ENCODE results near the gene FOS.
"Not testable (repeated sequence)": the region's sequence is repeated elsewhere in the genome, so short reads cannot be mapped to it uniquely, and the experiment has no call there.

Gene FOS

GRCh38 chr14:75277815-75278421 is 710 bp upstream of the FOS start:
- DNase-seq: peak; percentile 28

DNA sequence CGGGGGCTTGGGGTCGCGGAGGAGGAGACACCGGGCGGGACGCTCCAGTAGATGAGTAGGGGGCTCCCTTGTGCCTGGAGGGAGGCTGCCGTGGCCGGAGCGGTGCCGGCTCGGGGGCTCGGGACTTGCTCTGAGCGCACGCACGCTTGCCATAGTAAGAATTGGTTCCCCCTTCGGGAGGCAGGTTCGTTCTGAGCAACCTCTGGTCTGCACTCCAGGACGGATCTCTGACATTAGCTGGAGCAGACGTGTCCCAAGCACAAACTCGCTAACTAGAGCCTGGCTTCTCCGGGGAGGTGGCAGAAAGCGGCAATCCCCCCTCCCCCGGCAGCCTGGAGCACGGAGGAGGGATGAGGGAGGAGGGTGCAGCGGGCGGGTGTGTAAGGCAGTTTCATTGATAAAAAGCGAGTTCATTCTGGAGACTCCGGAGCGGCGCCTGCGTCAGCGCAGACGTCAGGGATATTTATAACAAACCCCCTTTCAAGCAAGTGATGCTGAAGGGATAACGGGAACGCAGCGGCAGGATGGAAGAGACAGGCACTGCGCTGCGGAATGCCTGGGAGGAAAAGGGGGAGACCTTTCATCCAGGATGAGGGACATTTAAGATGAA is 630 bp downstream of the FOS start:
- DNase-seq: peak; percentile 78

DNA sequence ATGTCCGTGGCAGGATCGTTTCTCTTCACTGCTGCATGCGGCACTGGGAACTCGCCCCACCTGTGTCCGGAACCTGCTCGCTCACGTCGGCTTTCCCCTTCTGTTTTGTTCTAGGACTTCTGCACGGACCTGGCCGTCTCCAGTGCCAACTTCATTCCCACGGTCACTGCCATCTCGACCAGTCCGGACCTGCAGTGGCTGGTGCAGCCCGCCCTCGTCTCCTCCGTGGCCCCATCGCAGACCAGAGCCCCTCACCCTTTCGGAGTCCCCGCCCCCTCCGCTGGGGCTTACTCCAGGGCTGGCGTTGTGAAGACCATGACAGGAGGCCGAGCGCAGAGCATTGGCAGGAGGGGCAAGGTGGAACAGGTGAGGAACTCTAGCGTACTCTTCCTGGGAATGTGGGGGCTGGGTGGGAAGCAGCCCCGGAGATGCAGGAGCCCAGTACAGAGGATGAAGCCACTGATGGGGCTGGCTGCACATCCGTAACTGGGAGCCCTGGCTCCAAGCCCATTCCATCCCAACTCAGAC is 1.2 kb downstream of the FOS start:
- peak; percentile 4 for DNase-seq

DNA sequence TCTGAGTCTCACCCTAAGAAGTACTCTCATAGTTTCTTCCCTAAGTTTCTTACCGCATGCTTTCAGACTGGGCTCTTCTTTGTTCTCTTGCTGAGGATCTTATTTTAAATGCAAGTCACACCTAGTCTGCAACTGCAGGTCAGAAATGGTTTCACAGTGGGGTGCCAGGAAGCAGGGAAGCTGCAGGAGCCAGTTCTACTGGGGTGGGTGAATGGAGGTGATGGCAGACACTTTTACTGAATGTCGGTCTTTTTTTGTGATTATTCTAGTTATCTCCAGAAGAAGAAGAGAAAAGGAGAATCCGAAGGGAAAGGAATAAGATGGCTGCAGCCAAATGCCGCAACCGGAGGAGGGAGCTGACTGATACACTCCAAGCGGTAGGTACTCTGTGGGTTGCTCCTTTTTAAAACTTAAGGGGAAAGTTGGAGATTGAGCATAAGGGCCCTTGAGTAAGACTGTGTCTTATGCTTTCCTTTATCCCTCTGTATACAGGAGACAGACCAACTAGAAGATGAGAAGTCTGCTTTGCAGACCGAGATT is 1.7 kb downstream of the FOS start:
- peak; percentile 17 for DNase-seq

GRCh38 chr14:75280831-75281653 is 2.4 kb downstream of the FOS start:
- peak; percentile 8 for DNase-seq

- DNase-seq: no peak
These were observed 3.0 kb downstream of the FOS start for GRCh38 chr14:75281654-75282019.

GRCh38 chr14:75282170-75282554 is 3.5 kb downstream of the FOS start:
- DNase-seq: no peak

DNA sequence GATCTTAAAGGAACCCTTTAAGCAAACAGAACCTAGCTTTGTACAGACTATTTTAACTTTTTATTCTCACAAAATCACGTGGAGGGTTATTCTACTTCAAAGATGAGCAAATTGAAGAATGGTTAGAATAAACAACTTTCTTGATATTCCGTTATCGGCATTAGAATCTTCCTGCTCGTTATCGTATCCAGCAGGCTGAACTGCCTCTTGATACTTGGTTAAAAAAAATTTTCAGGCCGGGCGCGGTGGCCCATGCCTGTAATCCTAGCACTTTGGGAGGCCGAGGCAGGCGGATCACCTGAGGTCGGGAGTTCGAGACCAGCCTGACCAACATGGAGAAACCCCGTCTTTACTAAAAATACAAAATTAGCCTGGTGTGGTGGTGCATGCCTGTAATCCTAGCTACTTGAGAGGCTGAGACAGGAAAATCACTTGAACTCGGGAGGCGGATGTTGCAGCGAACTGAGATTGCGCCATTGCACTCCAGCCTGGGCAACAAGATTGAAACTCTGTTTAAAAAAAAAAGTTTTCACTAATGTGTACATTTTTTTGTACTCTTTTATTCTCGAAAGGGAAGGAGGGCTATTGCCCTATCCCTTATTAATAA is 4.0 kb downstream of the FOS start:
- DNase-seq: not testable (repeated sequence)

GRCh38 chr14:75283162-75283832 is 4.7 kb downstream of the FOS start:
- peak; percentile 20 for DNase-seq

DNA sequence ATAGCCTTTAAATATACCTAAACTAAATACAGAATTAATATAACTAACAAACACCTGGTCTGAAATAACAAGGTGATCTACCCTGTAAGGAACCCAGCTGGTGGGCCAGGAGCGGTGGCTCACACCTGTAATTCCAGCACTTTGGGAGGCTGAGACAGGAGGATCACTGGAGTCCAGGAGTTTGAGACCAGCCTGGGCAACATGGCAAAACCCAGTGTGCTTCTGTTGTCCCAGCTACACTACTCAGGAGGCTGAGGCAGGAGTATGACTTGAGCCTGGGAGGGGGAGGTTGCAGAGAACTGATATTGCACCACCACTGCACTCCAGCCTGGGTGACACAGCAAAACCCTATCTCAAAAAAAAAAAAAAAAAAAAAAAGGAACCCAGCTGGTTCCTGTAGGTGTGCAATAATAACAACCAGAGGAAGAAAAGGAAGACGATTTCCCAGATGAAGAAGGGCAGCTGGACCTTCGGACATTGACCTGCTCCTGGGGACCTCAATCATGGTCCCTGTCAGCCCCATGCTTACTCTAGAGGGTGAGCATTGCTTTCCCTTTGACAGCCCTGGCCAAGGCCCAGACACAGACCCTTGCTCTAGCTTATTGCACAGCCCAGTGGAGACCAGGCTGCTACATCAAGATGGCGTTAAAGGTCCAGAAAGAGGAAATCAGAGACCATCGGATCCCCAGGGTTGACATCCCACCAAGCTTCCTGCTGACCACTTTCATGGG is 5.4 kb downstream of the FOS start:
- no peak for DNase-seq

DNA sequence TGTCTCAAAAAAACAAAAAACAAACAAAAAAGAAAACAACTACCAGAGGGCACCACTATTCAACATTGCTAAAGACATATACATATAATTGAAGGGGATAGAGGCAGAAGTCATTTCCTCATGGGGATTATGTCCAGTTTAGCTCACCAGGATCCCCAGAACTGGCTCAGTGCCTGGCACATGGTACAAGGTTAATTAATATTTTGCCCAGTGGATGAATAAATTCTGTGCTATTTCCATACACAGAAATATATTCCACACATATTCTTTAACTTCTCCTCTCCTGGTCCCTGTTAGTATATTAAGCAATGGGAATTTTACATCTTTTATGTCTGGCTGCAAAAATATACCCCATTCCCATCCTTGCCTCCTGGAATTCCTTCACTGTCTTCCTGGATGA is 6.7 kb downstream of the FOS start:
- DNase-seq: no peak

DNA sequence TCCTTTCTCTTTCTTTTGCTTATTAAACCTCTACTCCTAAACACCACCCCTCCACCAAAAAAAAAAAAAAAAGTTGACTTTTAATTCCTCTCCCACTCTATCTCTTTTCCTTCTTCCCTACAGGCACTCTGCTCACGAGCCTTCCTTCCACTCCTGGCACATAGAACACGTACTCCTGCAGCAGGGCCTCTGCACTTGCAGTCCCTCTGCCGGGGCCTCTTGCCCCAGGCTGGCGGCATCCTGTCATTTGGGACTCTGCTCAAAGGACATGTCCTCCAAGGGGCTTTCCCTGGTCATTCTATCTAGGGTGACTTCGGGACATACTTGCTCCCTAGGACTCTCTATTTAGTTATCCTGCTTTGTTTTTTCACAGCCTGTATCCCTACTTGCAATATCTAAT is 7.7 kb downstream of the FOS start:
- no peak for DNase-seq

- no peak for DNase-seq
These were observed 11.3 kb downstream of the FOS start for GRCh38 chr14:75289840-75290388.

DNA sequence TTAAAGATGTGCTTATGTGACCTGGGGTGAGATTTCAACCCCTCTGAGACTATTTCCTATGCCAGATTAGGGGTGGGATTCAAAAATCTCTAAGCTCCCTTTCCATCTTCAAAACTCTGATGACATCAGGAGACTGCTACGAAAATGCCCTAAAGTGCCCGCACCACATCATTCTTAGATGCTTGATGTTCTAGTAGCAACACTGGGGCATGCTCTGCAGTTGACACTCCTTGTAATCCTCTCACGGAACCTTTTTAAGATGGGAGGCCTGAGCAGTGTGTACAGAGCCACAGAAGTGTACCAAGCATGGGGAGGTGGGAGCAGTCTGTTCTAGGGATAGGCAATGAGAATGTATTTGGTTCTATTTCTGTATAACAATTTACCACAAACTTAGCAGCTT is 12.2 kb downstream of the FOS start:
- DNase-seq: no peak

DNA sequence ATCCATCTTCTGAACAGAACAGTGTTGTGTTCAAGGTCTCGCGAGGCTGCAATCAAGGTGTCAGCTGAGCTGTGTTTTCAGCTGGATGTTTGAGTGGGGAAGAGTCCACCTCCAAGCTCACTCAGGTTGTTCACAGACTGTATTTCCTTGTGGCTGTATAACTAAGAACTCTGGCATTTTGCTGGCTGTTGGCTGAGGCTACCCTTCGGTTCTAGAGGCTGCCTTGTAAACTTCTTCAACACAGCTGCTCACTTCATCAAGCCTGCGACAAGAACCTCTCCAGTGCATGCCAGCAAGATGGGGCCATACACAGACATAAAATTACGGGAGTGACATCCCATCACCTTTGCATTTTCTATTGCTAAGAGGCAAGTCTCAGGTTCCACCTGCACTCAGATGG is 12.7 kb downstream of the FOS start:
- DNase-seq: no peak

DNA sequence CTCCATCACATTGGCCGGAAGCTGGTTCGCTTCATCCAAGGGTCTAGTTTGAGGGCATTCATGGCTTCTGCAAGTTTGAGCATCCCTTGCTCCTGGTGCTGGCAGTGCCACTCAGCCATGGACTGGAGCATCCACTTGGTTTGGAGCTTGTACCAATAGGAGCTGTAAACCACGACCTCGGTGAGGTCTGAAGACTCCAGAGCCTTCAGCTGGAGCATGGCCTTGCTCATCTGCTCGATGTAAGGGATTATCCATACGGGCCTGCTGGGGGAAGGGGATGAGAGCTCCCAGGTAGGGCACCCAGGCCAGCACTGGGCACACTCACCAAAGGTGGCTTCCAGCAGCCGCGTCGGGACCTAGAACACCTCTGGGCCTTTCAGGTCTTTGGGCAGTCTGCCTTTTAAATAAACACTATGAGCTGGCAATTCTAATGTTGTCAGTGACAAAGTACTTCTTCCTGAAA is 13.5 kb downstream of the FOS start:
- no peak for DNase-seq

GRCh38 chr14:75292886-75293285 is 14.3 kb downstream of the FOS start:
- DNase-seq: no peak

GRCh38 chr14:75293920-75294648 is 15.5 kb downstream of the FOS start:
- peak; percentile 93 for DNase-seq

GRCh38 chr14:75294649-75295033 is 16.0 kb downstream of the FOS start:
- DNase-seq: no peak

- DNase-seq: peak; percentile 92
These were observed 16.4 kb downstream of the FOS start for GRCh38 chr14:75295061-75295461.

Data from fibroblast of skin of right quadriceps (primary cell).